A673 (cell line): ENCODE results near the gene TM4SF4. TPM values are rescaled to one million over a fixed set of nuclear protein-coding genes. Genes with fewer than 3 reads are reported as not detected.

Experiments
- BruUV-seq: library from RNA; stranded (reverse); fragments of 400-500 nt; replicated peaks from 2 replicates; lab custom pipeline; 2021; lab: Mats Ljungman, UMichigan
- CTCF ChIA-PET: fragments of 300-600 bp; sonication (Branson Sonifier 250); formaldehyde crosslinking; loops from one replicate; lab custom pipeline; 2022; ENCODE audit warnings: antibody characterized with exemption; lab: Charles Lee
- POLR2A ChIA-PET: fragments of 300-600 bp; sonication (Branson Sonifier 250); formaldehyde crosslinking; loops from one replicate; lab custom pipeline; 2022; ENCODE audit warnings: antibody characterized with exemption; ENCODE audit not compliant: low non-redundant PET; lab: Charles Lee
- DNase-seq: peaks from one replicate; pipeline ENCODE4 v3.0.0-alpha.2; 2015; ENCODE audit warnings: low spot score
- H3K27ac ChIP-seq: fragments of 200-600 bp; sonication (generic); 2 replicates; pipeline ENCODE4 v1.5.1; 2016; ENCODE audit warnings: mixed run types, low read depth, mild to moderate bottlenecking, mixed read lengths, antibody characterized with exemption, low read length; ENCODE audit not compliant: poor library complexity, severe bottlenecking
- H3K27me3 ChIP-seq: fragments of 200-600 bp; sonication (generic); replicated peaks from 2 replicates; pipeline ENCODE4 v1.6.1; 2017; ENCODE audit warnings: mixed run types, low read depth, mild to moderate bottlenecking, mixed read lengths, antibody characterized with exemption, low read length; ENCODE audit not compliant: insufficient read depth, poor library complexity
- H3K36me3 ChIP-seq: fragments of 200-600 bp; sonication (generic); 2 replicates; pipeline ENCODE4 v1.6.1; 2016; ENCODE audit warnings: mixed run types, mild to moderate bottlenecking, mixed read lengths, antibody characterized with exemption, low read length; ENCODE audit not compliant: insufficient read depth, poor library complexity, severe bottlenecking
- H3K4me1 ChIP-seq: fragments of 200-600 bp; sonication (generic); 2 replicates; pipeline ENCODE4 v1.6.1; 2017; ENCODE audit warnings: mixed run types, mild to moderate bottlenecking, mixed read lengths, antibody characterized with exemption, low read length; ENCODE audit not compliant: insufficient read depth, poor library complexity, severe bottlenecking
- H3K4me3 ChIP-seq: fragments of 200-600 bp; sonication (generic); 2 replicates; pipeline ENCODE4 v1.5.1; 2016; ENCODE audit warnings: low read depth, mixed run types, mild to moderate bottlenecking, mixed read lengths, low read length; ENCODE audit not compliant: poor library complexity, severe bottlenecking
- H3K9me3 ChIP-seq: fragments of 200-600 bp; sonication (generic); 2 replicates; pipeline ENCODE4 v1.6.1; 2016; ENCODE audit warnings: mixed run types, low read depth, mild to moderate bottlenecking, mixed read lengths, antibody characterized with exemption, low read length; ENCODE audit not compliant: poor library complexity, severe bottlenecking
- CTCF ChIP-seq: fragments of 300-800, 200-600 bp; sonication (generic); conservative IDR thresholded peaks from 2 replicates; pipeline ENCODE4 v1.5.1; 2017; ENCODE audit warnings: low read depth, mild to moderate bottlenecking, antibody characterized with exemption, low read length, moderate library complexity, mixed read lengths
- EZH2 ChIP-seq: fragments of 200-600 bp; sonication (generic); IDR thresholded peaks from 2 replicates; pipeline ENCODE4 v1.6.1; 2017; ENCODE audit warnings: borderline replicate concordance, low read depth, mild to moderate bottlenecking, mixed read lengths, antibody characterized with exemption, low read length; ENCODE audit not compliant: poor library complexity, severe bottlenecking
- intact Hi-C: fragments of 100-400 bp; cut with micrococcal nuclease; formaldehyde crosslinking; loops from one replicate; pipeline ENCODE4 v1.10.0; 2022; ENCODE audit not compliant: unreplicated experiment
- total RNA-seq: library from RNA; stranded (reverse); gene quantifications from 2 replicates; pipeline ENCODE4 v1.2.3, GENCODE V29; 2021

Gene TM4SF4
- total RNA-seq, 1 experiment from 2014 or later: not detected

- no peaks in the 10 kb centered on the region for H3K9me3 ChIP-seq
- H3K36me3 ChIP-seq: no peaks in the 10 kb centered on the region
- no peak overlapping the region for H3K27ac ChIP-seq
- CTCF ChIA-PET: no interaction called here
- intact Hi-C loops: no loop called here
- TF ChIP-seq EZH2 (no peak), CTCF (no peak)
- no TSS peak for BruUV-seq
- no peaks in the 10 kb centered on the region for H3K27me3 ChIP-seq
- POLR2A ChIA-PET: no interaction called here
- no peak overlapping the region for H3K4me3 ChIP-seq
- no peaks in the 10 kb centered on the region for H3K4me1 ChIP-seq
- DNase-seq: no peak
Observed at GRCh38 chr3:149463921-149464320, 10.6 kb upstream of the TM4SF4 start.

- BruUV-seq: no TSS peak
- TF ChIP-seq EZH2 (no peak), CTCF (no peak)
- CTCF ChIA-PET: no interaction called here
- Histone ChIP-seq H3K9me3 (no peaks in the 10 kb centered on the region), H3K27ac (no peak overlapping the region), H3K27me3 (no peaks in the 10 kb centered on the region), H3K36me3 (no peaks in the 10 kb centered on the region), H3K4me3 (no peak overlapping the region), H3K4me1 (no peaks in the 10 kb centered on the region)
- DNase-seq: no peak
- intact Hi-C loops: no loop called here
- POLR2A ChIA-PET: no interaction called here
Observed at GRCh38 chr3:149464542-149465328, 9.8 kb upstream of the TM4SF4 start.

GRCh38 chr3:149465351-149465883 is 9.1 kb upstream of the TM4SF4 start:
- BruUV-seq: no TSS peak
- no peak for TF ChIP-seq CTCF
- H3K27ac ChIP-seq: no peak overlapping the region
- H3K27me3 ChIP-seq: no peaks in the 10 kb centered on the region
- H3K4me3 ChIP-seq: no peak overlapping the region
- no peak for DNase-seq
- no peaks in the 10 kb centered on the region for H3K36me3 ChIP-seq
- no peaks in the 10 kb centered on the region for H3K9me3 ChIP-seq
- POLR2A ChIA-PET: no interaction called here
- intact Hi-C loops: no loop called here
- CTCF ChIA-PET: no interaction called here
- no peaks in the 10 kb centered on the region for H3K4me1 ChIP-seq
